Measurements from ENCODE around the gene ATP2B2. TPM values are rescaled to one million over a fixed set of nuclear protein-coding genes. Genes with fewer than 3 reads are reported as not detected.

The ATP2B2 gene
- total and polyA plus RNA-seq, 2 donors (not counting 1 experiment from before 2014, with no cell fraction given): not detected

- H3K4me3 Mint-ChIP-seq: no peak overlapping the region
- H3K27me3 Mint-ChIP-seq: no peaks in the 10 kb centered on the region
- H3K9me3 Mint-ChIP-seq (ENCODE audit: insufficient read depth): no peaks in the 10 kb centered on the region
- peaks cover 22 to 44% of the 10 kb centered on the region in 2 donors for H3K4me1 ChIP-seq (ENCODE audit: control insufficient read depth in 2 of 2, insufficient read depth in 2 of 2, low read length in 2 of 2)
- H3K27ac Mint-ChIP-seq: no peak overlapping the region
- H4K20me1 ChIP-seq (ENCODE audit: control insufficient read depth, insufficient read depth, low read length, poor library complexity, severe bottlenecking): no peaks in the 10 kb centered on the region
- no peak overlapping the region for H2AFZ ChIP-seq (ENCODE audit: insufficient read depth, low read depth, low read length, poor library complexity, severe bottlenecking)
- intact Hi-C loops (cut with micrococcal nuclease): no loop called here
- DNase-seq (no peak), ATAC-seq (ENCODE audit: low read depth) (no peak)
- no peak for TF ChIP-seq EZH2 (IDR thresholded peaks at IDR 0.05; ENCODE audit: borderline replicate concordance, insufficient read depth, low read depth, low read length, poor library complexity, severe bottlenecking)
- TF ChIP-seq, protein P1, sequence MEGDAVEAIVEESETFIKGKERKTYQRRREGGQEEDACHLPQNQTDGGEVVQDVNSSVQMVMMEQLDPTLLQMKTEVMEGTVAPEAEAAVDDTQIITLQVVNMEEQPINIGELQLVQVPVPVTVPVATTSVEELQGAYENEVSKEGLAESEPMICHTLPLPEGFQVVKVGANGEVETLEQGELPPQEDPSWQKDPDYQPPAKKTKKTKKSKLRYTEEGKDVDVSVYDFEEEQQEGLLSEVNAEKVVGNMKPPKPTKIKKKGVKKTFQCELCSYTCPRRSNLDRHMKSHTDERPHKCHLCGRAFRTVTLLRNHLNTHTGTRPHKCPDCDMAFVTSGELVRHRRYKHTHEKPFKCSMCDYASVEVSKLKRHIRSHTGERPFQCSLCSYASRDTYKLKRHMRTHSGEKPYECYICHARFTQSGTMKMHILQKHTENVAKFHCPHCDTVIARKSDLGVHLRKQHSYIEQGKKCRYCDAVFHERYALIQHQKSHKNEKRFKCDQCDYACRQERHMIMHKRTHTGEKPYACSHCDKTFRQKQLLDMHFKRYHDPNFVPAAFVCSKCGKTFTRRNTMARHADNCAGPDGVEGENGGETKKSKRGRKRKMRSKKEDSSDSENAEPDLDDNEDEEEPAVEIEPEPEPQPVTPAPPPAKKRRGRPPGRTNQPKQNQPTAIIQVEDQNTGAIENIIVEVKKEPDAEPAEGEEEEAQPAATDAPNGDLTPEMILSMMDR (IDR thresholded peaks at IDR 0.05): no peak
- peaks cover 30% of the 10 kb centered on the region for H3K4me1 Mint-ChIP-seq
- 100% methylated on average over 3 of the region's 9 CpGs for WGBS (ENCODE audit: insufficient coverage)
- ChIA-PET POLR2A (no interaction called here), CTCF (no interaction called here)
- no peaks in the 10 kb centered on the region for H3K27me3 ChIP-seq (replicated peaks in 1 of 4; ENCODE audit: control extremely low read depth in 1 of 4, control insufficient read depth in 3 of 4, insufficient read depth in 4 of 4, low read length in 3 of 4)
- H3K4me2 ChIP-seq (replicated peaks; ENCODE audit: low read depth, low read length, poor library complexity, severe bottlenecking): no peak overlapping the region
- H3K4me3 ChIP-seq (ENCODE audit: control extremely low read depth in 1 of 5, extremely low read depth in 1 of 5, insufficient read depth in 1 of 5, low read depth in 2 of 5, low read length in 4 of 5): no peak overlapping the region
- no peak overlapping the region for H3K9ac ChIP-seq (ENCODE audit: low read length)
- no peaks in the 10 kb centered on the region for H3K36me3 ChIP-seq (replicated peaks in 1 of 2; ENCODE audit: control extremely low read depth in 1 of 2, control insufficient read depth in 1 of 2, extremely low read depth in 1 of 2, insufficient read depth in 2 of 2, low read length in 1 of 2)
- H3K27ac ChIP-seq (ENCODE audit: low read length in 2 of 2): no peak overlapping the region
- H3K9me3 ChIP-seq (ENCODE audit: control extremely low read depth in 1 of 3, control insufficient read depth in 2 of 3, insufficient read depth in 1 of 3, low read length in 2 of 3): peaks cover 0 to 5% (median 0%) of the 10 kb centered on the region in 3 donors
- no peaks in the 10 kb centered on the region for H3K79me2 ChIP-seq (ENCODE audit: control insufficient read depth, insufficient read depth, low read length)
Measured at GRCh38 chr3:10434938-10435336, 70.4 kb downstream of the ATP2B2 start.

- Histone ChIP-seq H3K36me3 (replicated peaks in 1 of 2; ENCODE audit: control extremely low read depth in 1 of 2, control insufficient read depth in 1 of 2, extremely low read depth in 1 of 2, insufficient read depth in 2 of 2, low read length in 1 of 2) (no peaks in the 10 kb centered on the region), H3K4me3 (ENCODE audit: control extremely low read depth in 1 of 5, extremely low read depth in 1 of 5, insufficient read depth in 1 of 5, low read depth in 2 of 5, low read length in 4 of 5) (no peak overlapping the region), H3K9me3 (ENCODE audit: control extremely low read depth in 1 of 3, control insufficient read depth in 2 of 3, insufficient read depth in 1 of 3, low read length in 2 of 3) (peaks cover 0 to 5% (median 0%) of the 10 kb centered on the region in 3 donors), H2AFZ (ENCODE audit: insufficient read depth, low read depth, low read length, poor library complexity, severe bottlenecking) (no peak overlapping the region), H3K4me1 (ENCODE audit: control insufficient read depth in 2 of 2, insufficient read depth in 2 of 2, low read length in 2 of 2) (peaks cover 22 to 40% of the 10 kb centered on the region in 2 donors), H3K27me3 (replicated peaks in 1 of 4; ENCODE audit: control extremely low read depth in 1 of 4, control insufficient read depth in 3 of 4, insufficient read depth in 4 of 4, low read length in 3 of 4) (no peaks in the 10 kb centered on the region), H4K20me1 (ENCODE audit: control insufficient read depth, insufficient read depth, low read length, poor library complexity, severe bottlenecking) (no peaks in the 10 kb centered on the region), H3K4me2 (replicated peaks; ENCODE audit: low read depth, low read length, poor library complexity, severe bottlenecking) (no peak overlapping the region), H3K9ac (ENCODE audit: low read length) (no peak overlapping the region), H3K27ac (ENCODE audit: low read length in 2 of 2) (no peak overlapping the region), H3K79me2 (ENCODE audit: control insufficient read depth, insufficient read depth, low read length) (no peaks in the 10 kb centered on the region)
- Mint-ChIP-seq H3K27me3 (no peaks in the 10 kb centered on the region), H3K4me1 (peaks cover 28% of the 10 kb centered on the region), H3K27ac (no peak overlapping the region), H3K4me3 (no peak overlapping the region), H3K9me3 (ENCODE audit: insufficient read depth) (no peaks in the 10 kb centered on the region)
- ChIA-PET POLR2A (no interaction called here), CTCF (interaction anchor here (1.6 kb wide), 1 partner anchor 90 kb away, joined by 3 read pairs; no protein-coding TSS in a partner anchor)
- WGBS (ENCODE audit: insufficient coverage): 57% methylated on average over 1 of the region's 2 CpGs
- ATAC-seq (ENCODE audit: low read depth) (no peak), DNase-seq (no peak)
- intact Hi-C loops (cut with micrococcal nuclease): no loop called here
- TF ChIP-seq, protein P1 (IDR thresholded peaks at IDR 0.05): no peak
- no peak for TF ChIP-seq EZH2 (IDR thresholded peaks at IDR 0.05; ENCODE audit: borderline replicate concordance, insufficient read depth, low read depth, low read length, poor library complexity, severe bottlenecking)
Measured at GRCh38 chr3:10434144-10434937, 71.0 kb downstream of the ATP2B2 start.

Measured in B cell (primary cell).